GM12872 (cell line): Measurements from ENCODE around the gene SPATA12.

Source experiments
- CTCF ChIP-seq: IDR thresholded peaks from 3 replicates; pipeline ENCODE4 v1.5.1; 2011; ENCODE audit warnings: low read depth, mild to moderate bottlenecking, low read length, moderate library complexity; ENCODE audit not compliant: insufficient read depth

SPATA12 gene

GRCh38 chr3:57105585-57105984 is 45.1 kb downstream of the SPATA12 start:
- TF ChIP-seq CTCF: no peak

- no peak for TF ChIP-seq CTCF
Observed at GRCh38 chr3:57108684-57109083, 48.2 kb downstream of the SPATA12 start.

GRCh38 chr3:57109437-57110199 is 49.2 kb downstream of the SPATA12 start:
- no peak for TF ChIP-seq CTCF

- no peak for TF ChIP-seq CTCF
Observed at GRCh38 chr3:57110214-57110613, 49.8 kb downstream of the SPATA12 start.

- no peak for TF ChIP-seq CTCF
Observed at GRCh38 chr3:57110798-57111197, 50.3 kb downstream of the SPATA12 start.

GRCh38 chr3:57112206-57112605 is 51.7 kb downstream of the SPATA12 start:
- peak; percentile 55 for TF ChIP-seq CTCF

- TF ChIP-seq CTCF: no peak
Observed at GRCh38 chr3:57116501-57116900, 56.0 kb downstream of the SPATA12 start.
